ENCODE measurements around the gene LRCH1.

DNA sequence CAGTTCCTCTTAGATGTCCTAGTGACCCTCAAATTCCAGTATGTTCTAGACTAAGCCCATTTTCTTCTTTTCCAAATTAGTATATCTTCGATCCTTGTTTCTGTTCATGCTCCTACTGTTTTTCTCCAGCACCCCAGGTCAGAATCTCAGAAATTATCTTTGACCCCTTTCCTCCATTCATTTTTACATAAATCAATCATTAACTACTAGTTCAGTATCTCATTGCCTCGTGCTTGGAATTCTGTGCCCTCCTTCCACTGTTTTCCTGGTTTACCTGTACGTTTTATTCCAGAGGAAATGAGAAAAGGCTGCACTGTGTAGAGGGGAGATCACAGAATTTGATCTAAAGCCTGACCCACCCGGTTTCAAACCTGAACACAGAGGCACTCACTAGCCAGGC lies 107.9 kb downstream of the LRCH1 start:
- TF ChIP-seq EZH2 (IDR thresholded peaks at IDR 0.05; ENCODE audit: insufficient read depth, poor library complexity, severe bottlenecking): no peak
- TF ChIP-seq EZH2phosphoT487 (IDR thresholded peaks at IDR 0.05; ENCODE audit: insufficient read depth, low read depth): no peak
